Posterior cingulate gyrus (tissue), 11 donors: ENCODE measurements around the gene ZNF142.
A peak's percentile ranks its signal among the peaks of the same experiment; 100 is the strongest.

Source experiments
- DNase-seq, 10 donors: peaks; one replicate each; pipeline versions ENCODE4 v3.0.0 to v3.0.0-alpha.2; 2020 to 2021; ENCODE audit warnings: mixed read lengths in 3 of 10
- intact Hi-C: fragments of 100-400 bp; cut with DNase I; formaldehyde crosslinking; loops from one replicate; pipeline ENCODE4 v1.15.1; 2023

ZNF142 gene

GRCh38 chr2:218655751-218656150 is 3.7 kb downstream of the ZNF142 start:
- intact Hi-C loops: no loop called here
- DNase-seq: no peak

GRCh38 chr2:218648787-218649100 is 10.7 kb downstream of the ZNF142 start:
- intact Hi-C loops: loop anchor here (1.0 kb wide), 1 partner anchor 242 kb away; no protein-coding TSS in a partner anchor
- DNase-seq: no peak

DNA sequence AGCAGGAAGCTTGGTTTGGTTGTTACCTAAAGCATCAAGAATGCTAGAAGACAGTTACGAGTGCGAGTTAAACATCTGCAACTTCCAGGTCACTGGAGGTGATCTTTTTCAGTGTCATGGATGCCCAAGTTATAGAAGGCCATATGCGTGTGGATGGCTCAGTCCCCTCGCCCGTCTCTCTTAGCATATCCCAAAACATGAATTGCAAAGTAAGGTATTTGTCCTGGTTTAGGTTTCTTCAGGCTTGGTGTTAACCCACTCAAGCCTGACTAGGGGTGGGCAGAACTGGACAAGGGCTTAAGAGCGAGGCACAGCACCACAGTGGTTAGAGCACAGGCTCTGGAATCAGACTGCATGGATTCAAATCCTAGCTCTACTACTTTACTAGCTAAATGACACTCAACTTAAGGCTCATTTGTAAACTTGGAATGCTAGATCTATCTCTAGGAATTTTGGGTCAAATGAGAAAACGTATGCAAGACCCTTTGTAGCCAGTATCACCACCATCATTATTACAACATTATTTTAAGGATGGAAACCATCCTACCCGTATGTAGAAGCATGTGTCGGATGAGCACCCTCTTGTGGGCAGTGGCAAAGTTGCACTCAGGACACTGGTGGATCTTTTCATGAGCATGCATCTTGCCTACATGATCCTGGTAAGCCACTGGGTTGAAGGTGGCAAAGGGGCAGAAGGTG is 11.2 kb downstream of the ZNF142 start:
- intact Hi-C loops: loop anchor here (1.0 kb wide), 1 partner anchor 242 kb away; no protein-coding TSS in a partner anchor
- peak in 9 of 10 donors; percentile 36 to 91 (median 42) for DNase-seq

DNA sequence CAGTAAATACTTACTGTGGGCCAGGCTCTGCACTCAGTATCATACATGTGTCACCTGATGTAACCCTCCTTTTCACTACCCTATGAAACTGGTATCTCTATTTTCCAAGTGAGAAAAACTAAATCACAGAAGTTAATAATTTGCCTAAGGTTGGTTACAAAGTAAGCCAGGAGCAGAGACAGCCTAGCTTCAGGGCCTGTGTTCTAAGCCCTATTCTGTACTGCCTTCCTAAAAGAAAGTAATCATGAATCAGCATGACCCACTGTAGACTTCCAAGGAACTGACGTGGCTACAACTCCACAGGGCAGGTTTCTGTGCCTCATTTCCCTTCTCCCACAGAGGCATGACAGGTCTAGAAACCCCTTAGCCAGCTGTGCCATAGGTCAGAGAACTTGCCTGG is 14.3 kb downstream of the ZNF142 start:
- intact Hi-C loops: no loop called here
- no peak for DNase-seq

GRCh38 chr2:218644721-218645120 is 14.7 kb downstream of the ZNF142 start:
- peak in 1 of 10 donors; percentile 74 for DNase-seq
- intact Hi-C loops: no loop called here

- intact Hi-C loops: no loop called here
- peak in 1 of 10 donors; percentile 55 for DNase-seq
Measured at GRCh38 chr2:218643751-218644310, 15.6 kb downstream of the ZNF142 start.

GRCh38 chr2:218642786-218643185 is 16.6 kb downstream of the ZNF142 start:
- intact Hi-C loops: no loop called here
- peak in 1 of 10 donors; percentile 74 for DNase-seq

- peak in 1 of 10 donors; percentile 65 for DNase-seq
- intact Hi-C loops: no loop called here
Measured at GRCh38 chr2:218642121-218642656, 17.2 kb downstream of the ZNF142 start.

GRCh38 chr2:218638372-218638771 is 21.1 kb downstream of the ZNF142 start:
- peak in 1 of 10 donors; percentile 44 for DNase-seq
- intact Hi-C loops: no loop called here

- intact Hi-C loops: no loop called here
- DNase-seq: peak in 1 of 10 donors; percentile 18
Measured at GRCh38 chr2:218635719-218636118, 23.7 kb downstream of the ZNF142 start.

- intact Hi-C loops: no loop called here
Measured at GRCh38 chr2:218631837-218632236, 27.6 kb downstream of the ZNF142 start.

DNA sequence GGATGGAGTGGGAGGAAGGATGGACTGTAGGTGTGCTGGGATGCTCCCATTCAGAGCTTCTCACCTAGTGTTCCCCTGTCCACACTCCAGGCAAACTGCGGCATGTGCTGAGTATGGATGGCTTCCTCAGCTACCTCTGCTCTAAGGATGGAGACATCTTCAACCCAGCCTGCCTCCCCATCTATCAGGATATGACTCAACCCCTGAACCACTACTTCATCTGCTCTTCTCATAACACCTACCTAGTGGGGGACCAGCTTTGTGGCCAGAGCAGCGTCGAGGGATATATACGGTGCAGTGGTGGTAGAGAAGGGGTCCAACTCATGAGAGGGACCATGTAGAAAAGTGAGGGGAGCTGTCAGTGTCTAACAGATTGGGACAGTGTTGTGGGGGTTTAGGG is 31.5 kb downstream of the ZNF142 start:
- intact Hi-C loops: no loop called here
- DNase-seq: no peak

More at GRCh38 chr2:218631837-218632236, 27.6 kb downstream of the ZNF142 start:
- no peak for DNase-seq

GRCh38 chr2:218626369-218626768 is 33.1 kb downstream of the ZNF142 start:
- intact Hi-C loops: no loop called here
- no peak for DNase-seq

GRCh38 chr2:218623366-218623705 is 36.1 kb downstream of the ZNF142 start:
- intact Hi-C loops: no loop called here

GRCh38 chr2:218622606-218623365 is 36.6 kb downstream of the ZNF142 start:
- DNase-seq: peak in 1 of 10 donors; percentile 3
- intact Hi-C loops: no loop called here

More at GRCh38 chr2:218623366-218623705, 36.1 kb downstream of the ZNF142 start:
- no peak for DNase-seq

DNA sequence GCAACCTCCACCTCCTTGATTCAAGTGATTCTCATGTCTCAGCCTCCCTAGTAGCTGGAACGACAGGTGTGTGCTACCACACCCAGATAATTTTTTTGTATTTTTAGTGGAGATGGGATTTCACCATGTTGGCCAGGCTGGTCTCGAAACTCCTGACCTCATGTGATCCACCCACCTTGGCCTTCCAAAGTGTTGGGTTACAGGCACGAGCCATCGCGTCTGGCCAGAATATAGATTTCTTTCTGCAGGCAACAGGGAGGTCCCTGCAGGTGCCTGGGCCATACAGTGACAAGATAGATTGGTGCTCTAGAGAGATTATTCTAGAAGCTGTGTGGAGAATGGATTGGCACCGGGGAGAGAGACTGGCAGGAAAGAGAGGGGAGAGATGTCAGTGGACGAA is 38.4 kb downstream of the ZNF142 start:
- DNase-seq: peak in 1 of 10 donors; percentile 17
- intact Hi-C loops: no loop called here

DNA sequence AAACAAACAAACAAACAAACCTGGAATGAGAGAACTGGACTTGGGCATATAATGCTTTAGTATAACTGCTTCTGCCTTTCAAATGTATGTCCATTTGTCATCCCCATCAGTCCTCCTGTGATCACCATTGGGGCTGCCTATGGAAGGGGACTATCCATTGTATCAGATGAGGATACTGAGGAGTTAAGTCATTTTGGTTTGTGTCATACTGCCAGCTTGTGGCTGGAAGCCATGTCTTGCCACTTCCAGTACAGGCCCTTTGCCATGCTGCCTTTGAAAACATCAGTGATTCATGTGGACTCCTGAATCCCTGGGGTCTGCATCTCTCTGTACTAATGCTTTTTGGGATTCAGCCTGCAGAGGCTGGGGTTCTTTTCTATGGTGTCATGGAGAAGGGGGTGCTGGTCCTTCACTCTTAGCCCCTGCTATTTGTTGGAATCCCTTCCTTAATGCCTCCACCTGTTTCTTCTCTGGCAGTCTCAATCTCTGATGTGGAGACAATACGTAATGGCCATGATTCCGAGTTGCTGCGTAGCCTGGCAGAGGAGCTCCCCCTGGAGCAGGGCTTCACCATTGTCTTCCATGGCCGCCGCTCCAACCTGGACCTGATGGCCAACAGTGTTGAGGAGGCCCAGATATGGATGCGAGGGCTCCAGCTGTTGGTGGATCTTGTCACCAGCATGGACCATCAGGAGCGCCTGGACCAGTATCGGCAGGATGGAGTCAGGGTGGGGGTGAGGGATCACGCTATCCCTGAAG is 41.1 kb downstream of the ZNF142 start:
- no peak for DNase-seq
- intact Hi-C loops: no loop called here

DNA sequence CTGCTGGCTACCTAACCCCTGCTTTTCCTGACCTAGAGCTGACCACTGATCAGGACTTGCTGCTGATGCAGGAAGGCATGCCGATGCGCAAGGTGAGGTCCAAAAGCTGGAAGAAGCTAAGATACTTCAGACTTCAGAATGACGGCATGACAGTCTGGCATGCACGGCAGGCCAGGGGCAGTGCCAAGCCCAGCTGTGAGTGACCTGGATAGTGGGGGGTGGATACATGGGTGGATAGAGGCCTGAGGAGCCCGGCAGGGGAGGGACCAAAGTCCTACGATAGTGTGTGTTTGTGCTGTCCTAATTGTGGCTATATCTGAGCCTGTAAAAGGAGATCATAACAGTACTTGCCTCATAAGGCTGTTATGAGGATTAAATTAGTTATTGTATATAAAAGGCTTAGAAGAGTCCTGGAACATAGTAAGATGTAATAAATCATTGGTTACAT is 43.5 kb downstream of the ZNF142 start:
- no peak for DNase-seq

DNA sequence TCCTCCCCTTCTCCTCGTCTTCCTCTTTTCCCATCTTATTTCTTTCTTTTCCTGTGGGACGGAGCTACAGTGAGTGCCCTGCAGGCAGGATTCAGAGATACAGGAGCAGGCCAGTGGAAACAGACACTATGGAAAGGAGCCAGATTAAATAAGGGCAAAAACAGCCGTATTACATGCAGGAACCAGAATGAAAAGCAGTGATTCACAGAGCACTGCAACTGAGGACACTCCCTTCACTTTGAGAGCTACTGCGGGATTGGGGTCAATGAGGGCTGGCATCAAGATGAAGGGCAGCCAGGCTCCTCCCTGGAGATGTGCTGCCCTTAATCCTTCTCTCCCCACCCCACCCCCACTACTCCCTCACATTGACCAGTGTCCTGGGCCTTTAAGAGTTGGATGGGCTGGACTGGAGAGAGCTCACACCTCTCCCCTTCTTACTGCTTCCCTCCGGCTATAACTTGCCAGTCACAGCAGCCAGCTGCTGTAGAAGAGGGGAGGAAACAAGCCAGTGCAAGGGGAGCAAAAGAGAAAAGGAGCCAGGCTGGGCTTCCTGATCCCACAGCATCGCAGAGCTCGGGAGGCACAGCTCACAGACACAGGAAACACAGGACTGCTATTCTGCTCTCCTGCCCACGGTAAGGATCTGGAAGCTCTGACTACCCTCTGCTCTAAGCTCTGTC is 51.8 kb downstream of the ZNF142 start, which contains the start of gene PLCD4:
TSS of gene PLCD4 (plus strand) at position 464 of the 680 bp plus-strand sequence. CDS start 7,841 bp downstream, outside the sequence.
- DNase-seq: no peak
- intact Hi-C loops: no loop called here

More for the DNA sequence above, 43.5 kb downstream of the ZNF142 start:
- intact Hi-C loops: no loop called here

GRCh38 chr2:218605432-218605831 is 54.0 kb downstream of the ZNF142 start:
- no peak for DNase-seq
- intact Hi-C loops: no loop called here
